ENCODE measurements around the gene SLC3A2.

The SLC3A2 gene

GRCh38 chr11:62843466-62843865, 37.2 kb upstream of the SLC3A2 start:
- TF ChIP-seq TAF1 (IDR thresholded peaks at IDR 0.05; ENCODE audit: borderline replicate concordance, insufficient read depth, low read length) (no peak), FOXP2 (optimal IDR thresholded peaks at IDR 0.05; ENCODE audit: borderline replicate concordance, extremely low read depth, extremely low read length, insufficient read depth) (no peak), SIN3A (IDR thresholded peaks at IDR 0.05; ENCODE audit: borderline replicate concordance, insufficient read depth, low read length) (no peak), REST (IDR thresholded peaks at IDR 0.05; ENCODE audit: insufficient read depth in 1 of 2, low read depth in 2 of 2, low read length in 2 of 2) (no peak), POLR2AphosphoS5 (IDR thresholded peaks at IDR 0.05; ENCODE audit: low read depth, low read length) (no peak)

- TF ChIP-seq REST (IDR thresholded peaks at IDR 0.05; ENCODE audit: insufficient read depth in 1 of 2, low read depth in 2 of 2, low read length in 2 of 2) (no peak), TAF1 (IDR thresholded peaks at IDR 0.05; ENCODE audit: borderline replicate concordance, insufficient read depth, low read length) (no peak), SIN3A (IDR thresholded peaks at IDR 0.05; ENCODE audit: borderline replicate concordance, insufficient read depth, low read length) (no peak), POLR2AphosphoS5 (IDR thresholded peaks at IDR 0.05; ENCODE audit: low read depth, low read length) (no peak), FOXP2 (optimal IDR thresholded peaks at IDR 0.05; ENCODE audit: borderline replicate concordance, extremely low read depth, extremely low read length, insufficient read depth) (no peak)
These were observed 36.5 kb upstream of the SLC3A2 start for GRCh38 chr11:62844154-62844553.

- no peak for TF ChIP-seq POLR2AphosphoS5 (IDR thresholded peaks at IDR 0.05; ENCODE audit: low read depth, low read length)
- no peak for TF ChIP-seq REST (IDR thresholded peaks at IDR 0.05; ENCODE audit: insufficient read depth in 1 of 2, low read depth in 2 of 2, low read length in 2 of 2)
- no peak for TF ChIP-seq FOXP2 (optimal IDR thresholded peaks at IDR 0.05; ENCODE audit: borderline replicate concordance, extremely low read depth, extremely low read length, insufficient read depth)
These were observed 34.5 kb upstream of the SLC3A2 start for GRCh38 chr11:62846177-62846576.

- no peak for TF ChIP-seq SIN3A (IDR thresholded peaks at IDR 0.05; ENCODE audit: borderline replicate concordance, insufficient read depth, low read length)
- no peak for TF ChIP-seq REST (IDR thresholded peaks at IDR 0.05; ENCODE audit: insufficient read depth in 1 of 2, low read depth in 2 of 2, low read length in 2 of 2)
These were observed 32.9 kb upstream of the SLC3A2 start for GRCh38 chr11:62847767-62848314.
